HG03521 (cell line): Measurements from ENCODE around the gene MEX3A.
A peak's percentile ranks its signal among the peaks of the same experiment; 100 is the strongest.
"Not testable (repeated sequence)": the region's sequence is repeated elsewhere in the genome, so short reads cannot be mapped to it uniquely, and the experiment has no call there.

ENCODE experiments used
- ATAC-seq: cut with Tn5 transposase; IDR thresholded peaks from one replicate; pipeline ENCODE4 v1.9.1; 2021; ENCODE audit warnings: mild to moderate bottlenecking, moderate library complexity; ENCODE audit not compliant: unreplicated experiment

Gene MEX3A

GRCh38 chr1:156118177-156118868, 36.1 kb upstream of the MEX3A start:
- no peak for ATAC-seq

- no peak for ATAC-seq
Observed at GRCh38 chr1:156117414-156118176, 35.3 kb upstream of the MEX3A start.

- not testable (repeated sequence) for ATAC-seq
Observed at GRCh38 chr1:156116731-156117130, 34.5 kb upstream of the MEX3A start.

GRCh38 chr1:156115514-156116374, 33.5 kb upstream of the MEX3A start:
- ATAC-seq, result no peak

- no peak for ATAC-seq
Observed at GRCh38 chr1:156114919-156115513, 32.8 kb upstream of the MEX3A start.

GRCh38 chr1:156114101-156114918, 32.0 kb upstream of the MEX3A start, which contains the start of gene LMNA:
Gene LMNA (plus strand): TSS chr1:156114711. CDS start chr1:156114919, 208 bp downstream.
- ATAC-seq, result peak; percentile 55

GRCh38 chr1:156113282-156113950, 31.2 kb upstream of the MEX3A start:
- no peak for ATAC-seq

GRCh38 chr1:156112276-156113137, 30.2 kb upstream of the MEX3A start:
- no peak for ATAC-seq

GRCh38 chr1:156111355-156111962, 29.2 kb upstream of the MEX3A start:
- no peak for ATAC-seq

GRCh38 chr1:156110252-156110651, 28.0 kb upstream of the MEX3A start:
- no peak for ATAC-seq

GRCh38 chr1:156108664-156109241, 26.5 kb upstream of the MEX3A start:
- no peak for ATAC-seq

GRCh38 chr1:156108057-156108456, 25.8 kb upstream of the MEX3A start:
- ATAC-seq, result no peak

GRCh38 chr1:156106624-156107488, 24.6 kb upstream of the MEX3A start:
- ATAC-seq, result no peak

GRCh38 chr1:156104861-156105832, 22.9 kb upstream of the MEX3A start:
- ATAC-seq, result no peak

- no peak for ATAC-seq
Observed at GRCh38 chr1:156104065-156104810, 22.0 kb upstream of the MEX3A start.
